ENCODE results near the gene STPG2.

GRCh38 chr4:97866821-97867556 is 276.3 kb downstream of the STPG2 start:
- no peak for TF ChIP-seq CTCF (IDR thresholded peaks at IDR 0.05; ENCODE audit: insufficient read depth, low read depth, low read length)
- TF ChIP-seq EZH2 (IDR thresholded peaks at IDR 0.05; ENCODE audit: insufficient read depth, low read length) = no peak

Data from astrocyte (in vitro differentiated cells and primary cell).